Liver (tissue), 9 donors: ENCODE data around the gene ABCA3. TPM values are rescaled to one million over a fixed set of nuclear protein-coding genes. Genes with fewer than 3 reads are reported as not detected.

Experiments used
- DNase-seq: peaks from one replicate; pipeline ENCODE4 v3.0.0-alpha.2; 2017; ENCODE audit warnings: low spot score
- H3K27ac ChIP-seq, 2 donors: one replicate each; pipeline ENCODE4 v1.7.0; 2013; ENCODE audit warnings: inconsistent platforms in 2 of 2, low read length in 2 of 2, control low read depth in 1 of 2, low read depth in 1 of 2, mild to moderate bottlenecking in 1 of 2
- H3K27me3 ChIP-seq, 4 donors: one replicate each; pipeline versions ENCODE4 v1.6.1 to v1.7.0; 2013; ENCODE audit warnings: low read length in 3 of 4, inconsistent platforms in 1 of 4, mild to moderate bottlenecking in 1 of 4, moderate library complexity in 1 of 4; ENCODE audit not compliant: control insufficient read depth in 4 of 4, insufficient read depth in 4 of 4
- H3K36me3 ChIP-seq, 4 donors: one replicate each; pipeline versions ENCODE4 v1.6.1 to v1.7.0; 2013; ENCODE audit warnings: low read length in 3 of 4, mild to moderate bottlenecking in 3 of 4, low read depth in 1 of 4, moderate library complexity in 1 of 4; ENCODE audit not compliant: control insufficient read depth in 4 of 4, insufficient read depth in 3 of 4
- H3K4me1 ChIP-seq, 4 donors: one replicate each; pipeline versions ENCODE4 v1.6.1 to v1.7.0; 2013; ENCODE audit warnings: low read length in 3 of 4, mild to moderate bottlenecking in 3 of 4, moderate library complexity in 1 of 4; ENCODE audit not compliant: control insufficient read depth in 4 of 4, insufficient read depth in 4 of 4
- H3K4me3 ChIP-seq, 3 donors: one replicate each; pipeline versions ENCODE4 v1.6.1 to v1.7.0; 2013; ENCODE audit warnings: low read length in 3 of 3, control low read depth in 1 of 3, low read depth in 1 of 3, mild to moderate bottlenecking in 1 of 3
- H3K9ac ChIP-seq, 2 donors: one replicate each; pipeline ENCODE4 v1.7.0; 2013; ENCODE audit warnings: low read length in 2 of 2, mild to moderate bottlenecking in 2 of 2, moderate library complexity in 2 of 2, control low read depth in 1 of 2, low read depth in 1 of 2
- H3K9me3 ChIP-seq, 4 donors: one replicate each; pipeline versions ENCODE4 v1.6.1 to v1.7.0; 2013; ENCODE audit warnings: low read length in 3 of 4; ENCODE audit not compliant: control insufficient read depth in 4 of 4
- ATF3 ChIP-seq: IDR thresholded peaks from 2 replicates; pipeline ENCODE4 v1.6.1; 2016; ENCODE audit warnings: antibody characterized with exemption
- CTCF ChIP-seq: fragments of 150-350 bp; IDR thresholded peaks from 2 replicates; pipeline ENCODE4 v1.5.1; 2017; ENCODE audit warnings: improper control_type of control experiment, low read depth, low read length; ENCODE audit not compliant: missing input control
- EGR1 ChIP-seq, 2 donors: IDR thresholded peaks; 2 replicates each; pipeline ENCODE4 v1.6.1; 2016 to 2018; ENCODE audit warnings: antibody characterized with exemption in 2 of 2, low read depth in 2 of 2
- FOXA1 ChIP-seq: IDR thresholded peaks from 2 replicates; pipeline ENCODE4 v1.6.1; 2016; ENCODE audit warnings: antibody characterized with exemption
- FOXA2 ChIP-seq: IDR thresholded peaks from 2 replicates; pipeline ENCODE4 v1.6.1; 2016; ENCODE audit warnings: antibody characterized with exemption
- GABPA ChIP-seq, 2 donors: IDR thresholded peaks in 1 of 2; conservative IDR thresholded peaks in 1 of 2; 2 replicates each; pipeline ENCODE4 v1.6.1; 2016; ENCODE audit warnings: antibody characterized with exemption in 2 of 2, mild to moderate bottlenecking in 1 of 2, moderate library complexity in 1 of 2
- HNF4A ChIP-seq, 2 donors: conservative IDR thresholded peaks; 2 replicates each; pipeline ENCODE4 v1.6.1; 2016; ENCODE audit warnings: antibody characterized with exemption in 2 of 2, mild to moderate bottlenecking in 2 of 2
- HNF4G ChIP-seq: IDR thresholded peaks from 2 replicates; pipeline ENCODE4 v1.6.1; 2016; ENCODE audit warnings: antibody characterized with exemption
- JUND ChIP-seq, 2 donors: IDR thresholded peaks; 2 replicates each; pipeline ENCODE4 v1.6.1; 2016; ENCODE audit warnings: antibody characterized with exemption in 2 of 2
- MAX ChIP-seq: IDR thresholded peaks from 2 replicates; pipeline ENCODE4 v1.6.1; 2016; ENCODE audit warnings: antibody characterized with exemption
- NR2F2 ChIP-seq: IDR thresholded peaks from 2 replicates; pipeline ENCODE4 v1.6.1; 2016; ENCODE audit warnings: antibody characterized with exemption
- RAD21 ChIP-seq, 2 donors: IDR thresholded peaks; 2 replicates each; pipeline ENCODE4 v1.6.1; 2016; ENCODE audit warnings: antibody characterized with exemption in 2 of 2, mild to moderate bottlenecking in 2 of 2
- REST ChIP-seq: IDR thresholded peaks from 2 replicates; pipeline ENCODE4 v1.6.1; 2016; ENCODE audit warnings: antibody characterized with exemption, mild to moderate bottlenecking
- RXRA ChIP-seq, 2 donors: IDR thresholded peaks; 2 replicates each; pipeline ENCODE4 v1.6.1; 2017 to 2018; ENCODE audit warnings: antibody characterized with exemption in 2 of 2, mild to moderate bottlenecking in 1 of 2
- SP1 ChIP-seq: IDR thresholded peaks from 2 replicates; pipeline ENCODE4 v1.6.1; 2018; ENCODE audit warnings: antibody characterized with exemption, mild to moderate bottlenecking
- TAF1 ChIP-seq: conservative IDR thresholded peaks from 2 replicates; pipeline ENCODE4 v1.6.1; 2016; ENCODE audit warnings: antibody characterized with exemption, mild to moderate bottlenecking
- YY1 ChIP-seq: IDR thresholded peaks from 2 replicates; pipeline ENCODE4 v1.6.1; 2016; ENCODE audit warnings: antibody characterized with exemption, mild to moderate bottlenecking
- ZBTB33 ChIP-seq: IDR thresholded peaks from 2 replicates; pipeline ENCODE4 v1.6.1; 2016; ENCODE audit warnings: antibody characterized with exemption
- WGBS: extraction: QIAGEN DNeasy Blood & Tissue Kit; methylation state at CpG from one replicate; pipeline ENCODE4 v1.1.7; 2013; 5-methylcytosine and 5-hydroxymethylcytosine counted together
- polyA plus RNA-seq, 2 donors: library from polyadenylated mRNA; stranded (reverse) in 1 of 2; unstranded in 1 of 2; fragments of 200-250 nt in 1 of 2; fragments of >200 nt in 1 of 2; fragmentation: Nextera tagmentation in 1 of 2; extraction: Ambion mirVana in 1 of 2; gene quantifications; one replicate each; pipeline versions ENCODE4 v1.2.1 to v1.2.3, GENCODE V29; 2013 to 2015
- total RNA-seq, 2 donors: library from RNA; depleted of rRNA; stranded (reverse); fragments of >200 nt; gene quantifications; one replicate each; pipeline ENCODE4 v1.2.3, GENCODE V29; 2014
- donor health status: healthy.
- donor health status: healthy.
- donor health status: healthy.
- donor health status: healthy.
- donor health status: healthy.

Gene ABCA3
- total and polyA plus RNA-seq, 4 donors = 0.47 to 1.1 (median 0.77) TPM

GRCh38 chr16:2337431-2338296, 2.9 kb downstream of the ABCA3 start:
- Histone ChIP-seq H3K36me3 (no peaks in the 10 kb centered on the region), H3K9me3 (no peaks in the 10 kb centered on the region), H3K27me3 (peaks cover 0 to 4% (median 0%) of the 10 kb centered on the region in 4 donors), H3K9ac (no peak overlapping the region), H3K27ac (no peak overlapping the region), H3K4me3 (no peak overlapping the region), H3K4me1 (peaks cover 6 to 16% (median 14%) of the 10 kb centered on the region in 4 donors)
- DNase-seq = no peak
- 92% methylated on average over 15 of the region's 15 CpGs for WGBS
- TF ChIP-seq SP1 (no peak), RXRA (IDR thresholded peaks at IDR 0.05) (no peak), JUND (IDR thresholded peaks at IDR 0.05) (no peak), ZBTB33 (no peak), HNF4A (conservative IDR thresholded peaks at IDR 0.05) (no peak), EGR1 (IDR thresholded peaks at IDR 0.05; ENCODE audit: low read depth in 2 of 2) (no peak), GABPA (IDR thresholded peaks at IDR 0.05 in 1 of 2, conservative IDR thresholded peaks at IDR 0.05 in 1 of 2) (no peak), REST (no peak), NR2F2 (no peak), HNF4G (no peak), ATF3 (no peak), FOXA2 (no peak), MAX (no peak), YY1 (no peak), TAF1 (no peak), RAD21 (IDR thresholded peaks at IDR 0.05) (no peak), FOXA1 (no peak), CTCF (no peak)
